GM12865 (cell line): ENCODE results near the gene MYL11.

Experiments used
- DNase-seq: peaks from one replicate; pipeline ENCODE4 v3.0.0; 2010; ENCODE audit warnings: low read depth
- H3K4me3 ChIP-seq: 2 replicates; pipeline ENCODE4 v1.5.1; 2011; ENCODE audit warnings: mild to moderate bottlenecking, low read depth, low read length, control low read depth
- TF ChIP-seq, protein P1 (sequence below): IDR thresholded peaks from 2 replicates; pipeline ENCODE4 v1.5.1; 2011; ENCODE audit warnings: low read length, control low read depth, low read depth, inconsistent platforms; ENCODE audit not compliant: insufficient read depth; ENCODE audit errors: missing control alignments

The MYL11 gene

DNA sequence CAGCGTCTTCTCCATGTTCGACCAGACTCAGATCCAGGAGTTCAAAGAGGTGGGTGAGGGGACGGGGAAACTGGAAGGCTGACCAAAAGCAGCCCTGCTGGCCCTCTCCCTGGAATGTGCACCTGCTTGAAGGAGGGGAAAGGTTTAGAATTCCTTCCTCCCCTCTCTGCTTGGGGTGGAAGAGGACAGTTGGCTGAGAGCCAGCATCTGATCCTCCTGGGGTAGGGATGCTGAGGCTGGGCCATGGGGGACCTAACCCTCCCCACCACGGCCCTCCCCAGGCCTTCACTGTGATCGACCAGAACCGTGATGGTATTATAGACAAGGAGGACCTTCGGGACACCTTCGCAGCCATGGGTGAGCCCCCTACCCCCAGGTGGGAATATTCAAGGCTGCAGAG is 1.3 kb downstream of the MYL11 start:
- DNase-seq = no peak
- TF ChIP-seq, protein P1, sequence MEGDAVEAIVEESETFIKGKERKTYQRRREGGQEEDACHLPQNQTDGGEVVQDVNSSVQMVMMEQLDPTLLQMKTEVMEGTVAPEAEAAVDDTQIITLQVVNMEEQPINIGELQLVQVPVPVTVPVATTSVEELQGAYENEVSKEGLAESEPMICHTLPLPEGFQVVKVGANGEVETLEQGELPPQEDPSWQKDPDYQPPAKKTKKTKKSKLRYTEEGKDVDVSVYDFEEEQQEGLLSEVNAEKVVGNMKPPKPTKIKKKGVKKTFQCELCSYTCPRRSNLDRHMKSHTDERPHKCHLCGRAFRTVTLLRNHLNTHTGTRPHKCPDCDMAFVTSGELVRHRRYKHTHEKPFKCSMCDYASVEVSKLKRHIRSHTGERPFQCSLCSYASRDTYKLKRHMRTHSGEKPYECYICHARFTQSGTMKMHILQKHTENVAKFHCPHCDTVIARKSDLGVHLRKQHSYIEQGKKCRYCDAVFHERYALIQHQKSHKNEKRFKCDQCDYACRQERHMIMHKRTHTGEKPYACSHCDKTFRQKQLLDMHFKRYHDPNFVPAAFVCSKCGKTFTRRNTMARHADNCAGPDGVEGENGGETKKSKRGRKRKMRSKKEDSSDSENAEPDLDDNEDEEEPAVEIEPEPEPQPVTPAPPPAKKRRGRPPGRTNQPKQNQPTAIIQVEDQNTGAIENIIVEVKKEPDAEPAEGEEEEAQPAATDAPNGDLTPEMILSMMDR = no peak
- no peak overlapping the region for H3K4me3 ChIP-seq

DNA sequence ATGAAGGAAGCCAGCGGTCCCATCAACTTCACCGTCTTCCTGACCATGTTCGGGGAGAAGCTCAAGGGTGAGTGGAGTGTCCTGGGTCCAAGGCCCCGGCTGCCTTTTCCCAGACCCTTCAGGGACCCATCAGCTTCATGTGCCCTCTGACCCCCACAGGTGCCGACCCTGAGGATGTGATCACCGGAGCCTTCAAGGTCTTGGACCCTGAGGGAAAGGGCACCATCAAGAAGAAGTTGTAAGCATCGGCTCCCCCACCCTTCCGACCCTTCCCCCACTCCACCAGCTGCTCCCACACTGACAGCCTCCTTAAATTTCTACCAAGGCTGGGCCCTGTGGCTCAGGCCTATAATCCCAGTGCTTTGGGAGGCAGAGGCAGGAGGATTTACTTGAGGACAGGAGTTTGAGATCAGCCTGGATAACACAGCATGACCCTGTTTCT is 1.9 kb downstream of the MYL11 start:
- TF ChIP-seq, protein P1 = no peak
- no peak overlapping the region for H3K4me3 ChIP-seq
- DNase-seq = no peak

DNA sequence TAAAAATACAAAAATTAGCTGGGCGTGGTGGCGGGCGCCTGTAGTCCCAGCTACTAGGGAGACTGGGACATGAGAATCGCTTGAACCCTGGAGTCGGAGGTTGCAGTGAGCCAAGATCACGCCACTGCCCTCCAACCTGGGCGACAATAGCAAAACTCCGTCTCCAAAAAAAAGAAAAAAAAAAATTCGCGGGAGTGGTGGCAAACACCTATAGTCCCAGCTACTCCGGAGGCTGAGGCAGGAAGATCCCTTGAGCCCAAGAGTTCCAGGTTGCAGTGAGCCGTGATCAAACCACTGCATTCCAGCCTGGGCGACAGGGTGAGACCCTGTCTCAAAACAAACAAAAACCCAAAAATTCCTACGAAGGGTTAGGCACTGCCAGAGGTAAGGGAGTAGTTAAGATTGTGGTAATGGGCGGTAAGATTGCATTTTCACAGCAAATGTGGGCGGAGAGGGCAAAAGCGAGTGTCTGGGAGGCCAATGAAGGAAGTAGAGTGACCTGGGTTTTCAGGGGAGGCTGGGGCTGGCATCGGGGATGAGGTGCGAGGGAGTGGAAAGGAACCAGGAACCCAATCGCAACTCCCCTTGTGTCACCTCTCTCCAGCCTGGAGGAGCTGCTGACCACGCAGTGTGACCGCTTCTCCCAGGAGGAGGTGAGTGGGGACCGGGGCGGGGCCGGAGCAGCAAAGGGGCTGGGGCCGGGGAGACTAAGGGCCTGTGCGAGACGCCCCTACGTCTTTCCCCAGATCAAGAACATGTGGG is 2.6 kb downstream of the MYL11 start:
- no peak for DNase-seq
- TF ChIP-seq, protein P1 = no peak
- peak overlapping the region; percentile 85 for H3K4me3 ChIP-seq

DNA sequence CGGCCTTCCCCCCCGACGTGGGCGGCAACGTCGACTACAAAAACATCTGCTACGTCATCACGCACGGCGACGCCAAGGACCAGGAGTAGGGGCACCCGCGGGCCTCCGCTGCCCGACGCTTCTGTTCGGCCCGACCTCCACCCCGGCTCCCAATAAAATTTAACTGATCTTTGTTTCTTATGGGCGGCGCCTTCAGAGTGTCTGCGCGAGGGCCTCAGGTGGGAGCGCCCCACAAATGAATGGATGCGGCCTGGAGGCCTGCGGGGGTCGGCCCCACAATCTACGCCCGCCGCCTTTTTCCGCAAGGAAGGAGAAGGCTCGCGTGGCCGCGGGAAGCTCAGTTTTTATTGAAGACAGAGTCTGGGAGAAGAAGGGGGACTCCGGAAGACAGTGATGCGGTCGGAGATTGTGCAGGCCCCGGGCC is 3.2 kb downstream of the MYL11 start:
- DNase-seq = peak; percentile 95
- H3K4me3 ChIP-seq = peak overlapping the region; percentile 85
- TF ChIP-seq, protein P1 = no peak

DNA sequence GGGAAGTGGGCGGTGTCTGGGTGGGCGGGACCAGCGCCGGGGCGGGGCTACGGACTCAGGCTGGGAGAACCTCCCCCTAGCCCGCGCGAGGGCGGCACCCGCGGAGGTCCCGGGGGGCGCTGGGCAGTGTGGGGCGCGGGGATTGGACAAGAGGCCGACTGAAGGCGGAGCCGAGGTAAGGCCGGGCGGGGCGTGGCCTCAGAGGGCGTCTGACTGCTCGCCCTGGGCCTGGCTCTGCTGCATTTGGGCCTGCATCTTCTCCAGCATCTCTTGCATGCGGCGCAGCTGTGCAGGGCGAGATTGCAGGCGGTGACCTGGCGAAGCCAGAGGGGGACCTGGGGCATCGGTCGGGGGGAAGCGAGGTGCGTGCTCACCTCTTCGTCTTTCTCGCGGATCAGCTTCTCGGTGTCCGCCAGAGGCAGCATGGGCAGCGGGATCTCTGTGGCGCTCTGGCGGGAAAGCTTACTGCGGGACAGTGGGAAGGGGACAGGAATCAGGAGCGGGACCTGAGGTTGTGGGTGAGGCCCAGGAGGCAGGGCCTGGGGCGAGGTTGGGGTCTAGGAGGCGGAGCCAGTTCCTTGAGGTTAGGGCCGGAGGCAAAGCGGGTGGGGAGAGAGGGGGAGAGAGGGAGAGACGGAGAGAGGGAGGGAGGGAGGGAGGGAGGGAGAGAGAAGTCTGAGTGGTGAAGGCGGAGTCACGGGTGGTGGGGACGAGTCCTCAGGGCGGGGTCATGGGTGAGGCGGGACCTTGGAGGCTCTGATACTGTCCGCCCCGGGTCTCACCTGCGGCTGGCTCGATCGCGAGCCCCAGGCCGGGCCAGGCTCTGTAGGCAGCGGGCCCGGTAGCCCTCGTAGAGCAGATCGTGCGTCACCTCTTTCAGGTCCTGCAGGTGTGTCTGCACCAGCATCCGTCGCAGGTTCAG is 3.9 kb downstream of the MYL11 start:
- peak; percentile 99 for DNase-seq
- peak overlapping the region; percentile 85 for H3K4me3 ChIP-seq
- TF ChIP-seq, protein P1 = no peak

DNA sequence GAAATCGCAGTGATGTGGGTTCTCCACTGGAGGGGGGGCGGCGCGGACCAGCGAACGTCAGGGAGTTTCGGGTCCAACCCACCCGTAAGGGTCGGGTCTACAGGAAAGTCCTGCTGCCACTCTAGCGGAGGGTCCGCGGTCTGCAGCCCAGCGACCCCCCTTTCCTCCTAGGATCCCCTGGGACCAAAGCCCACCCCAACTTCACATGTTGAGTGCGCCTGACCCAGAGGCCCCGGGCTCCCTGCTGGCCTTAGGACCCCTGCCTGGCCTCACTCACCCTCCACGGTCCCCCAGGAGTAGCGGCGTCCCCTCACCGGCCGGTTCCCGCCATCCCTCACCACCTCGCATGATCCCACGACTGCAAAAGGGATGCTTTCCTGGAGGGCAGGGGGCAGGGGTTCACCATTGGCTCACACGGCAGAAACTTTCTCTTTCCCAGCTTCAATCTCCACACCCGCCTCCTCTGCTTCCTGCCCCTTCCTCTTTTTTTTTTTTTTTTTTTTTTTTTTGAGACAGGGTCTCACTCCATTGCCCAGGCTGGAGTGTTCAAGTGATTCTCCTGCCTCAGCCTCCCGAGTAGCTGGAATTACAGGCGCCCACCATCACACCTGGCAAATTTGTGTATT is 4.7 kb downstream of the MYL11 start:
- peak overlapping the region; percentile 77 for H3K4me3 ChIP-seq
- TF ChIP-seq, protein P1 = no peak
- no peak for DNase-seq
